NT2/D1 (cell line): ENCODE measurements around the gene USP1.

ENCODE experiments used
- YY1 ChIP-seq: IDR thresholded peaks from 2 replicates; pipeline ENCODE4 v1.6.1; 2011; ENCODE audit not compliant: insufficient read length, insufficient read depth
- ZNF274 ChIP-seq: IDR thresholded peaks from 2 replicates; pipeline ENCODE4 v1.6.1; 2011; ENCODE audit warnings: mild to moderate bottlenecking, low read depth, low read length

DNA sequence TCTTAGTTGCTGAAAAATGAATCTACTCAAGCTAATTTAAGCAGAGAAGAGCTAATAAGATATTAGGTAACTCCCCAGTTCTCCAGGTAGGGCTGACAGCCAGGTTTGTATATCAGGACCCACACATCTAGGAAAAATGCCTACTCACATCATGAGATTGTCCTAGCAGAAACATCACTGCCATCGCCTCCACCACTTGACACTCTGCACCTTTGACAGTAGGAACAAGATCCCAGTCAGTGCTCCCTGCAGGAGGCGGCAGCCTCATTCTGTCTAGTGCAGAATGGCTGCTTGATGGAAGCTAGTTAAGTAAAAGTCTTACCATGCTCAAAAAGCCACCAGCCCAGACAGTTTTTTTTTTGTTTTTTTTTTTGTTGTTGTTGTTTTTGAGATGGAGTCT is 31.6 kb upstream of the USP1 start:
- TF ChIP-seq YY1: no peak
- TF ChIP-seq ZNF274: no peak
